Endometrium (tissue), 2 donors: Measurements from ENCODE around the gene RIPOR3.
"Not testable (repeated sequence)": the region's sequence is repeated elsewhere in the genome, so short reads cannot be mapped to it uniquely, and the experiment has no call there.

Experiments
- FAIRE-seq: peaks from 2 replicates; lab custom pipeline; 2012; peaks lifted over from hg19 to GRCh38; lab: Jason Lieb, UNC
- donor health status: control.
- donor health status: control.

RIPOR3 gene

DNA sequence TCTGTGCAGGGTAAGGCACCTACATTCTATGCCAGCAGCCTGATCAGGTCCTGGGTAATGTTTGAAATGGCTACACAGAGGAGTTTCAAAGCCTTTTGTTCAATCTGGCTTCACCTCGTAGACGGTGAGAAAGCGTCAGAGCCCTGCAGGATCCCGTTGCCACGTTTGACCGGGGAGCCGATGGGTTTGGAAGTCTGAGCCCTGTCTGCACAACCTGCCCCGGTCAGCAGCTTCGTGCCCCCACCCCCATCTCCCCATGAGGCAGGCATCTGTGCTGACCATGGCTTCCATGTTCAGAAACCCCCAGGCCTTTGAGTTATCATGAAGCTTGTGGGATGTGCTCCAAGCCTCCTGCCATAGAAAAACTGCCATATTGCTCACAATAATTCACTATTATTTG lies 117.2 kb downstream of the RIPOR3 start:
- no peak for FAIRE-seq

DNA sequence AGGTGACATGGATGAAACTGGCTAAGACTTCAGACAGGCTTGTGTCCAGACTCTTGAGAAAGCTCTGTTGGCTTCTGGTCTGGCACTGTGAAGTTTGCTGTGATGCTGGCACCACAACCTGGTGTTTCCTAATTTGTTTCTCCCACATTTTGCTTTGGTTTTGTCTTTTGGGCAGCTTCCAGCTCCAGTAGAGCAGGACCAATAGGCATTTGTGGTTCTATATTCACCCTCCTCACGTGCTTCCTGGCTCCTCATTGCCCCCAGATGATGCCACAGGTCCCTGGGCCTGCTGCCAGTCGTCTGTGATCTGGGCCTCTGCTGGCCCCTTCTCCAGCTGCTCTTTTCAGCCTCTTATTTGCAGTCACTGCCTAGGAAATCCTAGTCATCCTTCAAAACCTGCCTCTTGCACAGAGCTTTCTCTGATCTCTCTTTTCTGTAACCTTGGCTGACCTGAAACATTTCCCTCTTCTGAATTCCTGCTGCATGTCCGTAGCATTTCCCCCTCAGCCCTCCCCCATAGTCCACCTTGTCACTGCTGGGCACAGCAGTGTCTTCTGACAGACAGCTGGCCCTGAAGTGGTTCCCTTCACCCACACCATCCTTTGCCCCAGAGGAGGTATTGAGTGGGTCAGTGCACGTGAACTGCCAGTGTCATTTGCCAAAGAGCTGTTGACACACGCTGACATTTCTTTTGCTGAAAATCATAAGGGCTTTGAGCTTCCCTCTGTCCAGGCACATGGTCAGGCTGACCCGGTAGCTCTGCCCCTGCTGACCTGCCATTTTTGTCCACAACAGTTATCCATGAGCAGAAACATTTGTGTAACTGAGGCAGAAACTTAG lies 118.2 kb downstream of the RIPOR3 start:
- FAIRE-seq: no peak

DNA sequence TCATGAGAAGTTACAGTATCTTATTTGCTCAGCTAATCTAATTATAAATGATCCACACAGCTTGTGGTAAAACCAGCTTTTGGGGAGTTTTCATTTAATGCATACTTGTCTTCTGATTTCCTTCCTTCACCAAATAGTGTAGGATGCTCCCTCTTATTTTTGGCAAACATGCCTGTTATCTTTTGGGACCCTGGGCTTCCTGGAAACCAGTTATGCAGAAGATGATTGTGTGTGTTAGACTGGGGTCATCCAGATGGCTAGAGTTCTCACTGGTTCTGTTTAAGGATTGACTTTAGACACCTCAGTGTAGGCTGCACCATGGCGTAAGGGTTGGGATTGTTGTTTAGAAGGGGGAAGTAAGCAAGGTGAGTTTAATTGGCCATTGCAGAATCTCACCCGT lies 119.9 kb downstream of the RIPOR3 start:
- no peak for FAIRE-seq

DNA sequence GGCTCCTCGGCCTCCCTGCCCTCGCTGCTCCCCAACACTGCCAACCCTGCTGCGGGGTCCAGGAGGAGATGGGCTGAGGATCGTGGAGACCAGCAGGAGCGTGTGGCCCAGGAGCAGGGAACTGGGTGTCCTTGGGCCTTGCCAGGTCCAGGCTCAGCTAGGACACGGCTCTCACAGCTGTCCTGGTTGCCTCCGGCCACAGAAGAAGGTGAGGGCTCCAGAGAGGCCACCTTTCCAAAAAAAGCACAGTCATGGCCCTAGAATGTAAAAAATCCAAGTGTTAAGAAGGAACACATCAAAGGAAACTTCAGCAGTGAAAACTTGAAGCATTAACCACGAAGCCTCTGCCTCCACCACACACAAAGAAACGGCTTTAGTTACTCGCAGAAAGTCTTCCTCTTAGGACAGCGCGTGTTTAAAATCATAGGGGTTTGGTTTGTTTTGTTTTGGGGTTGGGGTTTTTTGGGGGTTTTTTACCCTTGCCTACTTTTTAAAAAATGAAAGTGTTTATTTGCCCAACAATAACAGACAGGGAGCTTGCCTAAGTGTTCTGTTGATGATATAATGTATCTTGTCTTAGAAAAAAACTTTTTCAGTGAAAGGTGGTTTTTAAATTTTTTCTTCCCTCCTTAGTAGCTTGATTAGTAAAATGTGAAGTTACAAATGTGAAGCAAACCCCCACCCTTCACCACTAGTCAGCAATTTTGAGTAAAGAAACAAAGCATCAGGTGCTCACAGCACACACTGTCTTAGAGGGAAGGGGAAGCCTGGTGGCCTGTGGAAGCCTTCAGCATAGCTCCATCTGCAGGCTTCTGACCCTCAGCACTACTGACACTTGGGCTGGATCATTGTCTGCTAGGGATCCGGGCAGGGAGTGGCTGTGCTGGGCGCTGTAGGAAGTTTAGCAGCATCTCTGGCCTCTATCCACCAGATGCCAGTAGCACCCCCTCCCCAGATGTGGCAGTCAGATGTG lies 121.2 kb downstream of the RIPOR3 start:
- FAIRE-seq: no peak

DNA sequence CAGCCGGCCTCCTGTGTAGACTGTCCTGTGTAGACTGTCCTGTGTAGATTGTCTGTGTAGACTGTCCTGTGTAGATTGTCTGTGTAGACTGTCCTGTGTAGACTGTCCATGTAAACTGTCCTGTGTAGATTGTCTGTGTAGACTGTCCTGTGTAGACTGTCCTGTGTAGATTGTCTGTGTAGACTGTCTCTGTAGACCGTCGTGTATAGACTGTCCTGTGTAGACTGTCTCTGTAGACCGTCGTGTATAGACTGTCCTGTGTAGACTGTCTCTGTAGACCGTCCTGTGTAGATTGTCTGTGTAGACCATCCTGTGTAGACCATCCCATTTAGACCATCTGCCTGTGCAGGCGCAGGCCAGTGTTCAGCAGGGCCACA lies 121.9 kb downstream of the RIPOR3 start:
- not testable (repeated sequence) for FAIRE-seq

DNA sequence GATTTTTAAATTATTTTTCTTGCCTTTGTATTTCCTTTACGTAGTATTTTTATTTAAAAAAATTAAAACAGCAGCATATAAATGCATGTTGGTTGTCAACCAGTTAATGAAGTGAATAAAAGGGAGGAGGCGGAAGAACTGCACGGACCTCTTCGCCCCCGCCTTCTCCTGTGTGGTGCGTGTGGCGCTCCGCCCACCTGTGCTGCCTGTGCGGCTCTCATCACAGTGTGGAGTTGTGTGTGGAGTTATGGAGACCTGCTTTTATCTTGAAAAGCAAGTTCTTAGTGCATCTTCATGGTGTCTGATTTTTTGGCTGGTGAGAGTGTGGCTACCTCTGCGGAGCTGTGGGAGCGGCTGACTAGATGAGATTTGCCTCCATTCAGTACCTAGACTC lies 122.8 kb downstream of the RIPOR3 start:
- no peak for FAIRE-seq

DNA sequence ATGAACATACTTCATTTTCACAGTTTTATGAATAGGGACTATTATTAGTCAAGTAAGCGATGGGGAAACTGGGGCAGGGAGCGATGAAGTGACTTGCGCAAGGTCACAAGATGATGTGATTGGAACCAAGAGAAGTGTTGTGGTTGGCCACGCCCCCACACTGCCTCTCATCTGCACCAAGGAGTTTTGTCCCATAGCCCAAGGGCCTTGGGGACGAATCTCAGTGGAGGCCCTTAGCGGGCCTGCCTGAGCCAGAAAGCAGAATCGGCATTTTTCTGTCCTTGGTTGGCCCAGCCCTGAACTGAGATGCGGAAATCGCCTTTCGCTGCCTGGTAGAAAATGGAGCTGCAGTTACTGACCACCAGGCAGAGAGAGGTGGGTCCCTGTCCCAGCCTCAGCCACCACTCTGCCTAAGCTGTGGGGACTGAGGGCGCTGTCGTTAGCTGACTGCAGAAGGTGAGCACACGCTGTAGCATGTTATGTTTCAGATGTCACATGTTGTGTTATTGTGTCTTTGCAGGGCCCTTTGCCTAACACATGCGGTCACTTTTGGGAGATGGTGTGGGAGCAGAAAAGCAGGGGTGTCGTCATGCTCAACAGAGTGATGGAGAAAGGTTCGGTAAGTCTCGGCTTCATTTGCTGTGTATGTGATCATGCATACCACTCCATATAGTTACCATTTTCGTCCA lies 123.3 kb downstream of the RIPOR3 start:
- FAIRE-seq: no peak

DNA sequence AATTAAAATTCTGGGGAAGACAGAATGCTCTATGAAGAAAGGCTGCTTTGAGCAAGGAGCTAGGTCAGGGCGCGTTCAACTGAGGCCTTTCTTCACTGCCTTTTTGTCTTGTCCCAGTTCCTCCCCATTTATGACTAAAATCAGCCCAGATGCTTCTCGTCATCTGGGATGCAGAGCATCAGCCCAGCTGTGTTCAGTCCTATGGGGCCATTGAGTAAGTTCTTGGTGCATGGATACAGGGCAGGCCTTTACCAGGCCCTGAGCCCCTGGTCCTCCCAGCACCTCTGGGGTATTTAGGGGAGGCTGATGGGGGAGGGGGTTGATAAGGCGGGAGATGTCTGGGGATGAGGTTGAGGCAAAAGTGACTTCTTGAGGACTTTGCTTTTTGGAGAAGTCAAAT lies 125.5 kb downstream of the RIPOR3 start:
- FAIRE-seq: no peak

DNA sequence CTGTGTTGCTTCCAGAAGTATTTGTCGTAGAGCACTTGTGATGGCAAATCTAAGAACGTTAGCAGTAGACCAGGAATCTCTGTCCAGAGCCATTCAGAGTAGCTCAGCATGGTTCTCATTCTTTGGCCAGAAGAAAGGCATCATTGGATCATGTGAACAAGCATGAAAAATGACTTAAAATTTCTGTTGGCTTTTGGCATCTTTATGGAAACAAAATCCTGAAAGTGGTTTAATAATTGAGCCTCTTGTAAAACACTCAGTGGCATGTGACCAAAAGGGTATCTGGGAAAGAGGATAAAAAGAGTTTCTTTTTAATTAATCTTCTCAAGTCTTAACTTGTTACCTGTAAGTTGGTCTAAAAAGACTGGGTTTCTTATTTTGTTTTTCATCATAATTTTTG lies 126.0 kb downstream of the RIPOR3 start:
- FAIRE-seq: no peak

DNA sequence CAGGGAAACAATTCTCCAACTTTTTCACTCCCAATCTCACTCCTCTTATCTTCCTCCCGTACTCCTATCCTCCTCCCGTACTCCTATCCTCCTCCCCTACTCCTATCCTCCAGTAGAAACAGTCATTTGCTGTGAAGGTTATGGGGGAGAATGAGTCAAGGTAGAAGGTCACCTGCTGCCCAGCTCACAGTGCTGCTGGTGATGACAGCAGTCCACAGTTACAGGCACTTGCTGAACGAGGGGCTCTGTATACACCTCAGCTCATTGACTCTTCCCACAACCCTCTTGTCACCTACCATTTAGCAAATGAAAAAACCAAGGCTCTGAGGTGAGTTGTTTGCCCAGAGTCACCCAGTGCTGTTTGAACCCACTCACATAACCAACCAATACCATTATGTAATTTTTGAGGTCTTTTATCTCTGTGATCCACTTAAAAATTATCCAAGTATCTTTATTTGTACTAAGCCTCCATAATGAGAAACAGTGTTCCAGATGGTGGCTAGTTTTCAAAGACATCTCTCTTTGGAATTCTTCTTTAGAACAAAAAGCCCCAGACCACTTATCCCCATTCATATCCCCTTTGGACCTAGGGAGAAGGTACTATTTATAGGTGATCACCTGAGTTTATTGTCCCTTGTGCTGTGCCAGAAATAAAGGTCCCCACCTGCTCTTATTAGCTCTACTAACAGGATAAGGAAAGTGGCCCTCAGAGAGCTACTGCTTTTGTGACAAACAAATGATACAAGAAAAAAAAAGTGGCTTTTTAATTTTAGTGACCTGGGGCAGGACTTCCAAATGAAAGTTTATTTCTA lies 128.0 kb downstream of the RIPOR3 start:
- no peak for FAIRE-seq

DNA sequence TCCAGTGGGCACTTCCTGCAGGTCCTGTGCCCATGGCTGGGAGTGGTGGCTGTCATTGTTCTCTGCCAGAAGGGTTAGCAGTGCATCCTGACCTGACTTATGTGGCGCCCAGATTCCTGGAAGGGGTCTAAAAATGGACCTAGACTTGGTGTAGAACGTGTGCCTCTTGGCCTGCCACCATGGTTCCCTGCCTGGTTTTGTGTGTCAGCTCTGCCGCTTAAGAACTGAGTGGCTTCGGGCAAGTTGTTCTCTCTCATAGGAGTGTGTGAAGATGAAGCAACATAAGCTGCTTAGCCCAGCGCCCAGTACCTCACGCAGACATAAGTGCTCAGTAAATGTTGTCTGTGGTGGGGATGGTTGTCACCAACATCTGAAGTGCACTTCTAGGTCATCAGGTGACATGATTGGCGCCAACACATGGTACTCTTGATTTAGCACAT lies 129.1 kb downstream of the RIPOR3 start:
- no peak for FAIRE-seq

DNA sequence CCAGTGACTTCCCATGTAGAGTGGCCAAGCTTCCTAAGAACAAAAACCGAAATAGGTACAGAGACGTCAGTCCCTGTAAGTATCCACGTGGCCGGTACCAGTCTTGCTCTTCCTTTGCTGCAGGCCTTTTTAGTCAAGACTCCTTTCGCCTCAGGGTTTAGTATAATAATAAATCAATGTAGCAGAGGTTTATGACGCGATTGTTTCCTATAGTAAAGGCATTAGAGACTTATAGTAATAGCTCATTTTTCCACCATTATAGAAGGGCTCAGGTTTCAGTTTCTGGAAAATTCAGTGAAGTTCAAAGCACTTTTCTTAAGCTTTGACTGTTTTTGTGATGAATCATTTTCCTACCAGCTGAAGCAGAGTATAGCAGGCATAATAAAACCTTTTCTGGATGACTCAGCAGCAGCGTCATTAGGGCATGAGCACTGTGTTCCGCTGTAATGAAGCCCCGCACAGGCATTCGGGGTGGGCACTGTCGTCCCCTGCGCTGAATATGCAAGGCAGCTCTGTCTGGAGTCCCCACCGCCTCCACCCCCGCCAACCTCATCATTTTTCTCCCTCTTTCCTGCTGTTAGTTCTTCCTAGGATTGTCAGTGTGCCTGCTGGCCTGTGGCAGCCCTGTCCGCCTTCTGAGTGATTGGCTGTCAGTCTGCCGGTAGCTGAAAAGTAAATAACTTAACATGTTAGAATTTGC lies 129.8 kb downstream of the RIPOR3 start:
- FAIRE-seq: no peak

DNA sequence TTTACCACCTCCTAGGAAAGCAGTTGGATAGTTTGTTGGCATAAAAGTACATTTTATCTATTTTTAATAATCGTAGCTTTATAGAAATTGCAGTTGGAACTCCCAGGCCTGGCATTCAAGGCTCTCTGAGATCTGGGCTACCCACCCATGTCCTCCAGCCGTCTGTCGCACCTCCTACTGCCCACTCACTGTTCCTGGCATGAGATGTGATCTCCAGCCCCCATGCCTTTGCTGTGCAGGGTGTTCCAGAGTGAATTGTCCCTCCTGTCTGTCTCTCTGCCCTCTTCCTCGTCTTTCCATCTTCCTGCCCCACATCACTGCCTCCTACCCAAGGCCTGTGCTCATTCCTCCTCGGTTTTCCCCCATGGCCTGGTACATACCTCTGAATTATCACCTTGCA lies 130.5 kb downstream of the RIPOR3 start:
- no peak for FAIRE-seq

DNA sequence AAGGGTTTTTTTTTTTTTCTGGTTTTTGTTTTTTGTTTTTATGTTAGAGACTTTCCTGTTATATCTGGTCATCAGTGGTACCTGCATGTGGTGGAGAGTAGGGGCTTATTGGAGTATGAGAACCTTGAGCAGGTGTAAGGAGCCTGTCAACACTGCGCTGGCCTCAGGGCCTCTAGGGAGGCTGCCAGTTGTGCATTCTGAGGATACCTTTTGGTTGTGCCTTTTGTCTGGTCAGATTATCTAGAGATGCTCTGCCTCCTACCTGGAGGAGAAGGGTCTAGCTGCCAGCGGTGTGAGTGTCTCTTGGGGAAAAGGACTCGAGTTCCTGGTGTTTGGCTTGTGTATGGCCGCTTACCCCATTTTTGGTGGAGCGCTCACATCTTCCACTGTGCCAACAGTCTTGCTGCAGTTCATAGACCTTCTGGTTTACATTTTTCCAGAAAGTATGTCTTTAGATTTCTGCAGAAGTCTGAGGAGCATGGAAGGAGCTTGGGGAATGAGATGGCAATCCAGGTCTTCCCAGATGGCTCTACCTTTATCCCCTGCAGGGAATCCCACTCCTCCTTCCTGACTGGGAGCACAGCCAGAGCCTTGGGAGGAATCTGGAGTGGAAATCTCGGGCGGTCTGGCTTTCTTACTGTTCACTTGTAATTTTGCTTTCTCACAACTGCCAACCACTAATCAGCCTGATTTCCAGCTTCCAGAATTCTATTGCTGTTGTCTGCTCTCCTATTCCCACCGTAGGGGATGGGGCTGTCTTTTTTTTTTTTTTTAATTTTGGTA lies 131.3 kb downstream of the RIPOR3 start:
- no peak for FAIRE-seq

DNA sequence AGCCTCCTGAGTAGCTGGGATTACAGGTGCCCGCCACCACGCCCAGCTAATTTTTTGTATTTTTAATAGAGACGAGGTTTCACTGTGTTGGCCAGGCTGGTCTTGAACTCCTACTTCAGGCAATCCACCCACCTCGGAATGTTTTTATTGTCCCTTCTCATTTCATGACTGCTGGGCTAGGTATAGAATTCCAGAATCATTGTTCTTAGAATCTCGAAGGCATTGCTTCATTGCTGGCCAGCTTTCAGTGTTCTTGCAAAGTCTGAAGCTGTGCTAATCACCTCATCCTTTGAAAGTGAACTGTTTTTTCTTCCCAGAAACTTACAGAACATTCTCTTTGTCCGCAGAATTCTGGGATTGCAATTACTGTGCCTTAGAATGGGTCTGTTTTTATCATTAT lies 132.2 kb downstream of the RIPOR3 start:
- FAIRE-seq: no peak

DNA sequence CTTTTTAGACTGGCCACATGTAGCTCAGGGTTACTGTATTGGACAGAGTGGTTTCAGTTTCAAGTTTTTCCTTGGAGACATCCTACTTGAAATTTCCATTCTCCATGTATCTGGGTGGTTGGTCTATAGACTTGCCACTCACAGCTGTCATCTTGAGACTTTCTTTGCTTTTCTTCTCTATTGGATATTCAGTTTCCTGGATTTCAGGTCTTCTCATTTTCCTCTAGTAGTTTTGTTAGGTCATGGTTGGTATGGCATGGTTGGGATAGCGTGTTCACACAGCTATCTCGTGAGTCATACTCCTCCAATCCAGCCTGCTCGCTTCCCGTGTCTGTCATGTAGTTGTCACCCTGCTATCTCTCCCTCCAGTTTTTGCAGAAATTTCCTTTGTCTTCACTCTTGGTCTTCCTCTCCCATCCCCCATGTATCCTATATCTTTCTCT lies 132.8 kb downstream of the RIPOR3 start:
- no peak for FAIRE-seq

DNA sequence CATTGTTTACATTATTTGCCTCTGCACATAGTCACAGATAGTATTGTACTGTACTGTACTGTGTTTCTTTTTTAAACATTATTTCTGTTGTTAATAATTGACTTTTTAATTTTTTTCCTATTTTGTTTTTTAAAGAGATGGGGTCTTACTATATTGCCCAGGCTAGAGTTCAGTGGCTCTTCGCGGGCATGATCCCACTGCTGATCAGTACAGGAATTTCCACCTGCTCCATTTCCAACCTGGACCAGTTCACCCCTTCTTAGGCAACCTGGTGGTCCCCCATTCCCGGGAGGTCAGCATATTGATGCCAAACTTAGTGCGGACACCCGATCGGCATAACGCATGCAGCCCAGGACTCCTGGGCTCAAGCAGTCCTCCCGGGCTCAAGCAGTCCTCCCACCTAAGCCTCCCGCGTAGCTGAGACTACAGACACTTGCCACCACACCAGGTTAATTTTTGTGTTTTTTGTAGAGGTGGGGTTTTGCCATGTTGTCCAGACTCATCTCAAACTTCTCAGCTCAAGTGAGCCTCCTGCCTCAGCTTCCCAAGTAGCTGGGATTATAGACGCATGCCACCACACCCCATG lies 133.7 kb downstream of the RIPOR3 start:
- FAIRE-seq: no peak

DNA sequence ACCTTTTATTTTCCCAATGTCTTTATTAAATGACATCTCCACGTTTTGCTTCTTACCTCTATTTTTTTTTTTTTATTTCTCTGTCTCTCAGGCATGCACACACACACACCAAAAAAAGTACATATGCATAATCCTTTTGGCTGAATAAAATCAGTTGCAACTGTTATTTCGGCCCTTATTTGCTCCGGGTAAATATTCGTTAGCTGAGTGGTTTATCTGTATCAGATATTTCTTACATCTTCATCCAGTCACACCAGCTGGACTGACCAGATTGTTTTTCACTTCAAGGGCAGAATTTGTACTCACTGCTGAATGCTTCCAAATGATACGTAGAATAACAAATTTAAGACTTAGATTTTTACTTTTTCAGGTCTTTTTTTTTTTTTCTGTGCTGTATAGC lies 135.7 kb downstream of the RIPOR3 start:
- no peak for FAIRE-seq

DNA sequence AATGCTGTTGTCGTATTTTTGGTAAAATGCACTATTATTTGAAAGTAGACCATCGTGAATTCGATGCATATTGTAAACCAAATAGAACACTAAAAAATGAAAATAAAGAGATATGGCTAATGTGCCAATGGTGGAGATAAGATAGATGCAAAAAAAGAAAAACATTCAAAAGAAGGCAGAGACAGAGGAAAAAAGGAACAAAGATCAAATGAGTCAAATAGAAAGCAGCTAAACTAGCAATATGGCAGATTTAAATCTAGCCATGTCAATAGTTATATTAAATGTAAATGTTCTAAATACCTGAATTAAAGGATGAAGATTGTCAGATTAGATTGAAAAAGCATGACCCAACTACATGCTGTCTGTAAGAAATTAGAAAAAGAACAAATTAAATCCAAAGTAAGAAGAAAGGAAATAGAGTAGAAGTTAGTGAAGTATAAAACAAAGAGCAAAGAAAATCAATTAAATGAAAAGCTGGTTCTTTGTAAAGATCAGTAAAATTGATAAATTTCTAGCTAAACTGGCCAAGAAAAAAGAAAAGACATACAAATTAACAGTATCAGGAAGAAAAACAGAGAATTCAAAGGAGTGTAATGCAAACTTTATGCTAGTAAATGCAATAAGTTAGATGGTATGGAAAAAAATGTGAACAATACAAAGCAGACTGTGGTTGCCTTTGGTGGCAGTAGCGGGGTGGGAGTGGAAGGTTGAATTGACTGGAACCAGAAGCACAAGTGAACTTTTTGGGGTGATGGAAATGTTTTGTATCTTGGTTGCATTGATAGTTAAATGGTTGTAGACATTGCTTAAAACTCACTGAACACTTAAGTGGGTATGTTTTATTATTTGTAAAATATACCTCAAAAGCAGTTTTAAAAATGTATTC lies 136.4 kb downstream of the RIPOR3 start:
- no peak for FAIRE-seq
